ENCODE measurements around the gene PRKCB. TPM values are rescaled to one million over a fixed set of nuclear protein-coding genes. Genes with fewer than 3 reads are reported as not detected.

The PRKCB gene
- total and polyA plus RNA-seq, 12 donors = 0.30 to 8.8 (median 1.1) TPM

DNA sequence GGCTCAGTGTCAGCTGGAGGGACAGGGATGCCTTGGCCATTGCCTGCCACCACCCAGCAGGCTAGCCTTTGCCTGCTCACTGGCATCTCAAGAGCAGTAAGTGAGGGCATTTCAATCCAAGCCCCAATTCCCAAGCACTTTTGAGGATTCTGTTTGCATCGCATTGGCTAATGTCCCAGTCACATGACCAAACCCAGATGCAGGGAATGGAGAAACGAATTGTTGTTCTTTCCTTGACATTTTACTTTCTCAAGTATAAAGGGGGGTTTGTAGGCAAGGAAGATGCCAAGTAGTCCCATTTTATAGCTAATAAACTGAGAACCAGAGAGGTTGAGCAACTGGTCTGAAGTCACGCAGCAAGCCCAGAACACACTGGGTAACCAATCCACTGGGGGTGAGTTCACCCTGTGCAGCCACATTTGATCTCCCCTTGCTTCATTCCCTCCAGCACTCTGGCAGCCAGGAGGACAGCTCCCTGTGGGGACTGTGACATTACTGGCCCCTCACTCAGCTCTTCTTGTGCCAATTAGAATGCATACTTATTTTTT is 226.6 kb downstream of the PRKCB start:
- TF ChIP-seq, protein P1, sequence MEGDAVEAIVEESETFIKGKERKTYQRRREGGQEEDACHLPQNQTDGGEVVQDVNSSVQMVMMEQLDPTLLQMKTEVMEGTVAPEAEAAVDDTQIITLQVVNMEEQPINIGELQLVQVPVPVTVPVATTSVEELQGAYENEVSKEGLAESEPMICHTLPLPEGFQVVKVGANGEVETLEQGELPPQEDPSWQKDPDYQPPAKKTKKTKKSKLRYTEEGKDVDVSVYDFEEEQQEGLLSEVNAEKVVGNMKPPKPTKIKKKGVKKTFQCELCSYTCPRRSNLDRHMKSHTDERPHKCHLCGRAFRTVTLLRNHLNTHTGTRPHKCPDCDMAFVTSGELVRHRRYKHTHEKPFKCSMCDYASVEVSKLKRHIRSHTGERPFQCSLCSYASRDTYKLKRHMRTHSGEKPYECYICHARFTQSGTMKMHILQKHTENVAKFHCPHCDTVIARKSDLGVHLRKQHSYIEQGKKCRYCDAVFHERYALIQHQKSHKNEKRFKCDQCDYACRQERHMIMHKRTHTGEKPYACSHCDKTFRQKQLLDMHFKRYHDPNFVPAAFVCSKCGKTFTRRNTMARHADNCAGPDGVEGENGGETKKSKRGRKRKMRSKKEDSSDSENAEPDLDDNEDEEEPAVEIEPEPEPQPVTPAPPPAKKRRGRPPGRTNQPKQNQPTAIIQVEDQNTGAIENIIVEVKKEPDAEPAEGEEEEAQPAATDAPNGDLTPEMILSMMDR (IDR thresholded peaks at IDR 0.05) = no peak
- ATAC-seq (no peak), DNase-seq (no peak)
- intact Hi-C loops (cut with DNase I) = loop anchor here in 1 of 10 donors (10.0 kb wide), 1 partner anchor 192 kb away; the partner anchor contains the start of gene CACNG3
- Histone ChIP-seq H3K27ac (no peak overlapping the region), H3K27me3 (peaks cover 0 to 30% (median 5%) of the 10 kb centered on the region in 7 donors), H3K4me3 (no peak overlapping the region), H3K4me1 (no peaks in the 10 kb centered on the region), H3K9me3 (peaks cover 0 to 8% (median 0%) of the 10 kb centered on the region in 11 donors), H3K36me3 (no peaks in the 10 kb centered on the region)
- 75% methylated on average over 3 of the region's 3 CpGs for WGBS, 2 donors

DNA sequence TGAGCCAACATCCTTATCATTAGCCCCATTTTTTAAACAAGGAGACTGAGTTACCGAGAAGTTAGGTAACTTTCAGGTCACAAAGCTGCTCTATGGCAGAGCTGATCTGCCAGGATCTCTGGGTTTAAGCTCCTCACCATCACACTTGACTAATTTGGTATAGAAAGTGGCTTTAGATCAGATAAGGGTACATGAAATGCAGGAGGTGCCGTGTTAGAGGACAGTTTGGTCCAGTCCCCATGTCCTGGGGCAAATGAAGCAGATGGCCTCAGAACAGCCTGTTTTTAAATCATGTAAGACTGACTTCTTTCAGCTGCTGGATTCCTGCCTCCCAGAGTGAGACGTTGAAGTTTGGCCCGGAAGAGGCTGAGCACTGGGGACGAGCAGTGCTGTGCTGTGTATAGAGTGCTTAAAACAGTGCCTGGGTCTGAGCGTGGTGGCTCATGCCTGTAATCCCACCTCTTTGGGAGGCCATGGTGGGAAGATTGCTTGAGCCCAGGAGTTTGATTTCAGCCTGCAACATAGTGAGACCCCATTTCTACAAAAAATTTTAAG is 233.3 kb downstream of the PRKCB start:
- intact Hi-C loops (cut with DNase I) = loop anchor here in 1 of 10 donors (10.0 kb wide), 1 partner anchor 186 kb away; the partner anchor contains the start of gene CACNG3
- TF ChIP-seq, protein P1 (IDR thresholded peaks at IDR 0.05) = no peak
- Histone ChIP-seq H3K4me1 (no peaks in the 10 kb centered on the region), H3K27ac (no peak overlapping the region), H3K27me3 (peaks cover 0 to 14% (median 0%) of the 10 kb centered on the region in 7 donors), H3K36me3 (no peaks in the 10 kb centered on the region), H3K9me3 (peaks cover 0 to 5% (median 0%) of the 10 kb centered on the region in 11 donors), H3K4me3 (no peak overlapping the region)
- ATAC-seq = no peak
- WGBS, 2 donors = 77 to 81% methylated on average over 6 of the region's 6 CpGs
- DNase-seq = no peak

DNA sequence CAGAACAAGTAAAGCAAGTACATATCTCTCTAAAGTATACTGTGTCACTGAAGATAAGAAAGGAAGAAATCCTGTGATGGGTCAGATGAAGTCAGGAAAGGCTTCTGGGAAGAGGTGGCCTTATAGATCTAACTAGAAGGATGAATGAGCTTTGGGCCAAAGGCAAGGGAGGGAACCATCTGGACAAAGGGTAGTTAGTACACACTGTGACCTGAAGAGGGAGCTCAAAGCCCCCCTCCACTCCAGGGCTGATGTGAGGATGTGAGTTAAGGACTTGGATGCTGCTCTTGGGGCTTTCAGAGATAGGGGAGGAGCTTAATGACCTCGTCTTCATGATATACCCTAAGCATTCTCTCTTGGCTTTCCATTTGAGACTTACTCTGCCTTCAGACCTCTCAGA is 235.1 kb downstream of the PRKCB start:
- intact Hi-C loops (cut with DNase I) = loop anchor here in 9 of 10 donors (2.0 to 10.0 kb wide), 4 partner anchors 181 to 186 kb away; partner anchors contain the start of gene CACNG3 (in 2 of the 9)
- no peaks in the 10 kb centered on the region for H3K4me1 ChIP-seq
- ATAC-seq (peak in 1 of 8 donors; percentile 53), DNase-seq (peak in 1 of 2 donors; percentile 6)
- peaks cover 0 to 10% (median 0%) of the 10 kb centered on the region in 7 donors for H3K27me3 ChIP-seq
- 18 to 22% methylated on average over 1 of the region's 1 CpG for WGBS, 2 donors
- H3K36me3 ChIP-seq = no peaks in the 10 kb centered on the region
- H3K27ac ChIP-seq = no peak overlapping the region
- no peaks in the 10 kb centered on the region for H3K9me3 ChIP-seq
- TF ChIP-seq, protein P1 (IDR thresholded peaks at IDR 0.05) = peak; percentile 33 to 62 (median 60)
- H3K4me3 ChIP-seq = no peak overlapping the region

DNA sequence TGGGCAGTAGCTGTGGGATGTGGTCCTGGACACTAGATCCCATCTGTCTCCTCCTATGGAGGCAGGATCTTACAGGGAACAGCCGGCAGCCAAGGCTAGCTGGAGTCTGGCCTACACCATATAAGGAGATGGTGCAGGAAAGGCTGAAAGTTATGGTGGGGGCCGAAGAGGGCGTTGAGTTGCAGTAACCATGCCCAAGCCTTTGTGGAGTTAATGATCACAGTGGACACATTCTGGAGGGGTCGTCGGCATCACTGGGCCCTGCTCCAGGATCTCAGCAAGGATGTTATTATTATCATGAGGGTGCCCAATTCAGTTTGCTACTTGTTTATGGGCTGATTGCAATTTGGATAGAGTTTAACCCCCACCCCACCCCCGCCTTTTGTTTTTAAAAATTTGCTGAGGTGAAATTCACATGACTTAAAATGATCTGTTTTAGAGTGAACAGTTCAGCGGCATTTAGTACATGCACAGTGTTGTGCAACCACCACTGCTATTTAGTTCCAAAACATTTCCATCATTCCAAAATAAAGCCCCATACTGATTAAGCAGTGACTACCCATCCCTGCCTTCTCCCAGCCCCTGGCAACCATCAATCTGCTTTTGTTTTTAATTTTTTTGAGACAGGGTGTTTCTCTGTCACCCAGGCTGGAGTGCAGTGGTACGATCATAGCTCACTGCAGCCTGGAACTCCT is 236.0 kb downstream of the PRKCB start:
- 79 to 84% methylated on average over 8 of the region's 8 CpGs for WGBS, 2 donors
- Histone ChIP-seq H3K4me1 (no peaks in the 10 kb centered on the region), H3K36me3 (no peaks in the 10 kb centered on the region), H3K27me3 (peaks cover 0 to 10% (median 0%) of the 10 kb centered on the region in 7 donors), H3K27ac (no peak overlapping the region), H3K4me3 (no peak overlapping the region), H3K9me3 (no peaks in the 10 kb centered on the region)
- no peak for DNase-seq
- ATAC-seq = no peak
- intact Hi-C loops (cut with DNase I) = loop anchor here in 9 of 10 donors (2.0 to 10.0 kb wide), 4 partner anchors 180 to 185 kb away; partner anchors contain the start of gene CACNG3 (in 2 of the 9)
- TF ChIP-seq, protein P1 (IDR thresholded peaks at IDR 0.05) = no peak
